NCI-H526 (cell line): Measurements from ENCODE around the gene CHKA.
A peak's percentile ranks its signal among the peaks of the same experiment; 100 is the strongest.

Experiments used
- DNase-seq, 2 experiments: peaks; one replicate each; lab custom pipeline; 2025; lab: John Stamatoyannopoulos, UW

CHKA gene

GRCh38 chr11:68121067-68121899 is at the start of gene CHKA:
Gene CHKA, minus strand, starts transcription at chr11:68121388. Its CDS starts 211 bp downstream, at chr11:68121177.
- peak; percentile 82 to 98 for DNase-seq

- no peak for DNase-seq
Measured at GRCh38 chr11:68169442-68169841, 48.3 kb upstream of the CHKA start.

- DNase-seq = no peak
Measured at GRCh38 chr11:68168694-68169093, 47.5 kb upstream of the CHKA start.

GRCh38 chr11:68167474-68167873 is 46.3 kb upstream of the CHKA start:
- DNase-seq = no peak

- DNase-seq = no peak
Measured at GRCh38 chr11:68166969-68167368, 45.8 kb upstream of the CHKA start.

GRCh38 chr11:68165601-68166000 is 44.4 kb upstream of the CHKA start:
- peak; percentile 42 to 74 for DNase-seq

GRCh38 chr11:68164437-68164836 is 43.2 kb upstream of the CHKA start:
- DNase-seq = no peak

GRCh38 chr11:68163691-68164090 is 42.5 kb upstream of the CHKA start:
- DNase-seq = no peak

GRCh38 chr11:68160100-68160695 is 39.0 kb upstream of the CHKA start:
- no peak for DNase-seq

GRCh38 chr11:68159665-68160064 is 38.5 kb upstream of the CHKA start:
- no peak for DNase-seq

GRCh38 chr11:68159161-68159560 is 38.0 kb upstream of the CHKA start:
- DNase-seq = no peak

- no peak for DNase-seq
Measured at GRCh38 chr11:68158580-68158979, 37.4 kb upstream of the CHKA start.

- no peak for DNase-seq
Measured at GRCh38 chr11:68153742-68154141, 32.6 kb upstream of the CHKA start.

- DNase-seq = peak in 1 of 2 experiments; percentile 19
Measured at GRCh38 chr11:68150037-68150436, 28.8 kb upstream of the CHKA start.

- peak in 1 of 2 experiments; percentile 25 for DNase-seq
Measured at GRCh38 chr11:68149417-68149816, 28.2 kb upstream of the CHKA start.

GRCh38 chr11:68148879-68149278 is 27.7 kb upstream of the CHKA start:
- no peak for DNase-seq

- DNase-seq = no peak
Measured at GRCh38 chr11:68148071-68148805, 27.1 kb upstream of the CHKA start.

GRCh38 chr11:68146704-68147474 is 25.7 kb upstream of the CHKA start:
- peak; percentile 58 to 71 for DNase-seq

GRCh38 chr11:68146010-68146540 is 24.9 kb upstream of the CHKA start:
- DNase-seq = no peak

- DNase-seq = no peak
Measured at GRCh38 chr11:68145120-68145866, 24.1 kb upstream of the CHKA start.

- no peak for DNase-seq
Measured at GRCh38 chr11:68143310-68143689, 22.1 kb upstream of the CHKA start.
